HL-60/S4 treated with retinoic acid at 250 ng/mL for 4 days and 3 days (cell line): ENCODE measurements around the gene SCN3B.

Source experiments
- in situ Hi-C: fragments of 300-500 bp; cut with MboI; formaldehyde crosslinking; loops from 2 replicates; pipeline ENCODE4 v1.7.0; 2022; ENCODE audit warnings: low sequenced_read_pairs

The SCN3B gene

GRCh38 chr11:123659311-123659710 lies 4.9 kb upstream of the SCN3B start:
- in situ Hi-C loops, result no loop called here

GRCh38 chr11:123653827-123654565 lies 428 bp downstream of the SCN3B start:
- in situ Hi-C loops, result no loop called here

- in situ Hi-C loops, result no loop called here
These were observed 969 bp downstream of the SCN3B start for GRCh38 chr11:123653483-123653826.

GRCh38 chr11:123652599-123652998 lies 1.8 kb downstream of the SCN3B start:
- in situ Hi-C loops, result no loop called here

GRCh38 chr11:123650901-123651300 lies 3.5 kb downstream of the SCN3B start:
- in situ Hi-C loops, result no loop called here

GRCh38 chr11:123645286-123645975 lies 9.0 kb downstream of the SCN3B start:
- in situ Hi-C loops, result no loop called here

- in situ Hi-C loops, result no loop called here
These were observed 12.0 kb downstream of the SCN3B start for GRCh38 chr11:123642435-123642834.

- in situ Hi-C loops, result no loop called here
These were observed 13.0 kb downstream of the SCN3B start for GRCh38 chr11:123641495-123641840.

GRCh38 chr11:123640677-123641494 lies 13.5 kb downstream of the SCN3B start:
- in situ Hi-C loops, result no loop called here

GRCh38 chr11:123640029-123640428 lies 14.4 kb downstream of the SCN3B start:
- in situ Hi-C loops, result no loop called here

GRCh38 chr11:123630126-123630608 lies 24.3 kb downstream of the SCN3B start:
- in situ Hi-C loops, result no loop called here

- in situ Hi-C loops, result no loop called here
These were observed 25.3 kb downstream of the SCN3B start for GRCh38 chr11:123628936-123629683.

GRCh38 chr11:123624974-123625373 lies 29.4 kb downstream of the SCN3B start:
- in situ Hi-C loops, result no loop called here

GRCh38 chr11:123622576-123622975 lies 31.8 kb downstream of the SCN3B start:
- in situ Hi-C loops, result no loop called here

- in situ Hi-C loops, result no loop called here
These were observed 37.8 kb downstream of the SCN3B start for GRCh38 chr11:123616505-123617198.

GRCh38 chr11:123611698-123612097 lies 42.7 kb downstream of the SCN3B start:
- in situ Hi-C loops, result no loop called here

GRCh38 chr11:123608945-123609344 lies 45.5 kb downstream of the SCN3B start:
- in situ Hi-C loops, result no loop called here

GRCh38 chr11:123608371-123608770 lies 46.1 kb downstream of the SCN3B start:
- in situ Hi-C loops, result no loop called here

- in situ Hi-C loops, result no loop called here
These were observed 46.6 kb downstream of the SCN3B start for GRCh38 chr11:123607781-123608180.

- in situ Hi-C loops, result no loop called here
These were observed 50.8 kb downstream of the SCN3B start for GRCh38 chr11:123603666-123604065.
